Suppressor macrophage (primary cell): ENCODE data around the gene RTL9.

Experiments used
- DNase-seq, 4 experiments: peaks; one replicate each; pipeline ENCODE4 v3.0.0-alpha.2; 2020 to 2022

The RTL9 gene

DNA sequence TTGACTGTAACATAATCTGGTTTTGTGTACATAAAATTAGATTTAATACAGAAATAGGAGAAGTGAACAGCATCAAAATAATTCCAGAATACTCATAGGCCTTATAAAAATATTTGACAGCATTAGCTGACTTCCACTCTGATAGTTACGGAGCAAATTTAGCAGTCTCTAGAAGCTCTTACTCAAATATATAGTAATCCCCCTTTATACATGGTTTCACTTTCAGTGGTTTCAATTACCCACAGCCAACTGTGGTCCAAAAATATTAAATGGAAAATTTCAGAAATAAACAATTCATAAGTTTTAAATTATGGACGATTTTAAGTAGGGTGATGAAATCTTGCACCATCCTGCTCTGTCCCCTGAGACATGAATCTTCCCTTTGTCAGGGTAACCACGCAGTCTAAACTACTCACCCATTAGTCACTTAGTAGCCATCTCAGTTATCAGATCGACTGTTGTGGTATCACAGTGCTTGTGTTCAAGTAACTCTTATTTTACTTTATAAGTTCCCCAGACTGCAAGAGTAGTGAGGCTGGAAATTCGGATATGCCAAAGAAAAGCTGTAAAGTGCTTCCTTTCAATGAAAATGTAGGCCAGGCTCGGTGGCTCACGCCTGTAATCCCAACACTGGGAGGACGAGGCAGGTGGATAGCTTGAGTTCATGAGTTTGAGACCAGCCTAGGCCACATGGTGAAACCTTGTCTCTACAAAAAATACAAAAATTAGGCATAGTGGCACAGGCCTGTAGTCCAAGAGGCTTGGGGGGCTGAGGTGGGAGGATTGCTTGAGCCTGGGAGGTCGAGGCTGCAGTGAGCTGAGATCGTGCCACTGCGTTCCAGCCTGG is 17.2 kb upstream of the RTL9 start:
- DNase-seq = peak in 1 of 4 experiments; percentile 1

DNA sequence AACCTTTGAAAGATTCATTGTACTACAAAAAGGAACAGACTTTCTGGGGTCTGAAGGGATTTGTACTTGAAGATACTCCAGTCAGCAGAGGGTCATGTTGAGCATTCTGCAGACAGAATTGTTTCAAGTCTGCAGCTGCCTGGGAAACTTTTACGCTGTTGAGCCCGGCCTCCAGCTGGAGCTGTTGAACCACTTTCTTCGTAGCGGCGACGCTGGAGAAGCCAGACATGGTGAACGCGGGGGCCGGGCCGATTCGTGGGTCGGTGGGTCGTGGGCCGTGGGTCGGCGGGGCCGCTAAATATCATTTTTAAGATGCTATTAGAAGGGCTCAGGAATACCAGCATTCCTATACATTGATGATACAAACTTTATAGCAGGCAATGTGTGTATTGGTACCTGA is 12.0 kb upstream of the RTL9 start:
- DNase-seq = no peak

GRCh38 chrX:110359273-110359672 is 625 bp downstream of the RTL9 start:
- DNase-seq = no peak

DNA sequence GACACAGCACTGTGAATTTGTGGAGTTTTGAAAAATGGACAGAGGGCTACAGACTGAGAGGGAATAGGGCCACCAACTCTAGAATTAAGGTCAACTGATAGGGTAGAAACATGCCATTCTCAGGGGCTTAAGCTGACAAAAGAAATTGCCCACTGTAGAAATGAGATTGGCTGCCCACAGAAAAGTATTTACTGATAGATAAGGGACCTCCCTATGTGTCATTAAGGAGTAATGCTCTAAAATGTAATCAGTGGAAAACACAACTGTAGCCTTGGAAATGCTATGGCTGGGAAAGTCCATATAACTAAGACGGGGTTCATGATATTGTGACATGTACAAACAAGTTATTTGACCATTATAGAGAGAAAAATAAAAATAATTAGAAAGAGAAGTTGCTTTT is 4.6 kb downstream of the RTL9 start:
- no peak for DNase-seq

DNA sequence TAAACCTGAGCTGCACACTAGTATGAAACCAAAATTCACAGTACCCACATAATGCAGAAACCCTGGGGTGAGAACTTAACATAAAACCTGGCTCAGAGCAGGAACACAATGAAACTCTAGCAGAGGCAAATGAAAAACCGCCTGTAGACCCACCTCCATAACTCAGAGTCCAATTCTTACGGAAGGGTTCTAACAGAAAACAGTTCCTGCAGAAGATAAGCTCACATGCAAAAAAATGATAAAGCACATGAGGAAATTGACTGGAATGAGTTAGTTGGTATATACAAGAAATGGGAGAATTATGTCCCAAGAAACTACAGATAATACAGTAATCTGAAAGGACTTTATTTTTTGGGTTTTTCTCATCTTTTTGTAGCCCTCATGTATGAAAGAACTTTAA is 14.7 kb downstream of the RTL9 start:
- no peak for DNase-seq

DNA sequence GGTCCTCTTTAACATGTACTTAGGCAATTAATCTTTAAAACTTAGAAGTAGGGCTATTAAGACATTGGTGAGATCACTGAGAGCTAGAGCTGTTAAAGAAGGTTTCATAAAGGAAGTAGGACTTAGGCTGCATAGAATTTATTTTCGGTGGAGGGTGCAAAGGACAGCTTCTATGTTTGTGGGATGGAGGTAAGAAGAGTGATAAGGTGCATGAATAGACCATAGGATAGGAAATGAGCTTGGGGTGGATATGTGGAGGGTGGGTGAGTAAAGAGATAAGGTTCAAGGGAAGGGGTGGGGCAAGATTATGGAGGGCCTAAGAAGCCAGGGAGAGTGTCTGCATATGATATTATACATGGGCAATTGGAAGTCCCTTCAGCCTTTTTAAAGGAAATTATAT is 15.9 kb downstream of the RTL9 start:
- no peak for DNase-seq

- DNase-seq = no peak
These were observed 22.6 kb downstream of the RTL9 start for GRCh38 chrX:110381216-110381615.

GRCh38 chrX:110383414-110383813 is 24.8 kb downstream of the RTL9 start:
- DNase-seq = no peak

- no peak for DNase-seq
These were observed 25.8 kb downstream of the RTL9 start for GRCh38 chrX:110384490-110384889.

DNA sequence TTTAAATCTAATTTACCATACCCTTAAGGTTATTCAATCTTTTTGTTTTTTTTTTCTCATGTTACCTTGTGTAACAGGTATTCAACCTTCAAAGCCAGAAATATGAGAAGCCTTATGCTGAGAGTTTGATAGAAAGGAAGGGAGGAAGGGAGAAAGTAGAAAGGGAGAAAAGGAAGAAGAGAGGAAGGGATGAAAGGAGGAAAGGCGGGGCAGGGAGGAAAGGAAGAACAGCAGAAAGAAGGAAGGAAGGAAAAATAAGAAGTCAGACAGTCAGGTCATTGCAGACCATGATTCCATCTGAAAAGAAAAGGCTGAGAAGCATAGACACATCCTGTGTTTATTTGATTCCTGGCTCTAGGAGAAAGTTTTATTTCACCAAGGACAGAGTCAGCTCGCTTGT is 30.9 kb downstream of the RTL9 start:
- no peak for DNase-seq

DNA sequence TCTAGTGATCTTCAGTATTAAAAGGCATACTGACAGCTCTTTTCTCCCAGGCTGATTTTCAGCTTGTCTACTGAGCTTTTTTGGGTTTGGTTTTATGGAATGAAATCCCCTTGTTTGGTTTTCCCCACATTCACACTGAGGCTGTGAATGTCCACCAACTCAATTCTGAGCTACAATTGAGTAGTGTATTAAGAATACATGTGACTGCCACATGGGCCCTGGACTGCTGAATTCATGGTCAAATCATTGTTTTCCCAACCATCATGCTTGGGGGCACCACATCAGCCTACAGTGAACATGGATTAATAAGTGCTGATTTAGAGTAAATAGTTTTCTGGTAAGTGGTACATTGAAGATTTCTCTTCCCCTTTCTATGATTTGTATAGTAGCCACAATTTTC is 32.4 kb downstream of the RTL9 start:
- DNase-seq = no peak

DNA sequence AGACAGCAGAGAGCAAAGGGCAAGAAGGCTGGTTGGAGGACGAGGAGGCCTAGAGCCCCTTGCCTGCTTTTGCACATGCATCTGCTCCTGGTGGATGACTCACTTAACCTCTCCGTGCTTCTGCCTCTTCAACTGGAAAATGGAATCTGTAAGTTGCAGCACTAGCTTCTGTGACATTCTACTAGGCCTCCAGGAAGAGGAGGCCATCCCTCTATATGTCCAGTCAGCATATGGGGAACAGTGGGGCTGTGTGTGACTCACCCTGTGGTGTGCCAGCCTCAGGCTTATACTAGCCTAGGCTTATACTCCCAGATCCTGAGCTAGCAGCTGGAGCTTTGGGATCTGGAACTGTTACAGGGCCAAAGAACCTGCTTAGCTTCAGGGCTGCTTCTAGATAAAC is 36.0 kb downstream of the RTL9 start:
- peak; percentile 43 to 57 (median 55) for DNase-seq

DNA sequence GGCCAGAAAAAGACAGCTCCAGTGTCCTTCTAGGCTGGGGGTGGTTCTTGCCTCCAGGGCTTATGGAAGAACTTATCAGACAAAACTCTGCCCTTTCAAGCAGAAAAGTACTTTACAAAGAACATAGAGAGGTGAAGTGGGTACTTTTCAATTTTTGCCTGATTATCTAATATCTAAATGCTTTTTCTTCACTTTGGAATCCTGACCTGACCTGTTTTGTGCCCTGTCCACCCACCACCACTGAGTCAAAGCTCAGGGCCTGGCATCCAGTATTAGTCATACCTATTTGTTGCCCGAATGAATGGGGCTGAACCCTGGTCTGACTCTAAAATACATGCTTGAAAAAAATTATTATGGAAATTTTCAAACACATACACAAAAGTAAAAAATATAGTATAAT is 37.2 kb downstream of the RTL9 start:
- DNase-seq = no peak

GRCh38 chrX:110396735-110397134 is 38.1 kb downstream of the RTL9 start:
- DNase-seq = no peak

GRCh38 chrX:110397339-110397738 is 38.7 kb downstream of the RTL9 start:
- DNase-seq = no peak

DNA sequence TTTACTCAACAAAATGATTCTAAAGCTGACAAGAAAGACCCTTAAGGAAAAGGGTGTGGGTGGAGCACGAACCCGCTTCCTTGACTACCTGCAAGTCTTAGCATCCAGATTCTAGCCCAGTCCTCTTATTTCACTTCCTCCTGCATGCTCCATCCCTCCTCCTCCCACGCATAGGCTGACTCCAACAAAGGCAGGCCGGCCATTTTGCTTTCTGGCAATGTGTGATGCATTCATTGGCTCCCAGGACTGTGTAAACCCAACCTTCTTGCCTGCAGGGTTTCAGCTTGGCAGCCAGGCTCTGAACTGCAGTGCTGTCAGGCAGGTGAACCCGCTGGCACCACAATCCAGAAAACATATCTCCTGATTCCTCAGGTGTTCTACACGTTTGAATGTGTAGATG is 39.3 kb downstream of the RTL9 start:
- DNase-seq = peak in 2 of 4 experiments; percentile 1 to 2

DNA sequence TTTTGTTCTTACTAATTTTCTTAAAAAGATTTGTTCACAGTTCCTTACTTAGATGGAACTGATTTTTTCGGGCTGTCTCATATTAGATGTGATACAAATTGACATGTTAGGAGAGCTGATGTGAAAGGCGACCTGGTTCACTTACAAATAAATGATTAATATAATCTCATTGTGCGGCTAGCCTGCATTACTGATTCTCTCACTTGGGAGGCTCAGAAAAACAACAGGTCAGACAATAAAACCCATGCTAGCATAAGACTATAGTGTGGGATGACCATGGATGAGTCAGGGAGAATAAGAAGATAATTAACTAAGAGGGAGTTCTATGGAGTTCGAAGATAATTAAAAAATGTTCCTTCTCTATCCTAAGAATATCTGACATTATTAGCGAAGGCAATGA is 40.8 kb downstream of the RTL9 start:
- DNase-seq = no peak

GRCh38 chrX:110399966-110400365 is 41.3 kb downstream of the RTL9 start:
- DNase-seq = no peak

GRCh38 chrX:110401135-110401534 is 42.5 kb downstream of the RTL9 start:
- no peak for DNase-seq

DNA sequence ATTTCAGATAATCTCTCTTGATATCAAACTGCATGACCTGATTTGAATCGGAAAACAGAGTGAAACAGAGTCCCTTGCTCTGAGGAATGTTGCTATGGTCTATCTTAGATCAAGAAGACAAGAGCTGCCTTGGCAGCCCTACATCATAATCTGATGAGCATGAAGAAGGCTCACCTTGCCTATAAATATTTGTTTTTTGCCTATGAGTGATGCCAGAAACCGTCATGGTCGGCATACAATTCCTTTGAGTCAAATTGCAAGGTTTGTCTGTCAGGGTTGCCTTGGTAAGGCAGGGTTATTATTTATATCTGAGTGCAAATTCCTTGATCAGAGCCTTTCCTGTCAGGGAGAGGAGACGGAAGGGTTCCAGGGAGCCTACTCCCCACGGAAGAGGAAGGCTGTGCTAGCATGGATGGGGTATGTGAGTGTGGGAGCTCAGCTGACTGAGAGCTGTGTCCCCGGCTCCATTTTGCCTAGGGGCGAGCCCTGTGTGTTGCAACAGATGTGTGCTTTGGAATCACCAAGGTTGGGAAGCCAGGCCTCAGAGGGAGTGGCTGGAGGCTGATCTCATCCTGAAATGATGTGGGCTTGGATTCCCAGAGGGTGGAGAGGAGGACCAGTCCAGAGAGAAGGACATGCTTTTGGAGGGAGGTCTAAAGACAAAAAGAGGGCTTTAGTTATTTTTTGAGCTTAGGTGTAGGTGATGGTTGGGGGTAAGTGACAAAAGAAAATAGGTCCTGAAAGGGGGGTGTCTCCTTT is 43.6 kb downstream of the RTL9 start:
- no peak for DNase-seq

DNA sequence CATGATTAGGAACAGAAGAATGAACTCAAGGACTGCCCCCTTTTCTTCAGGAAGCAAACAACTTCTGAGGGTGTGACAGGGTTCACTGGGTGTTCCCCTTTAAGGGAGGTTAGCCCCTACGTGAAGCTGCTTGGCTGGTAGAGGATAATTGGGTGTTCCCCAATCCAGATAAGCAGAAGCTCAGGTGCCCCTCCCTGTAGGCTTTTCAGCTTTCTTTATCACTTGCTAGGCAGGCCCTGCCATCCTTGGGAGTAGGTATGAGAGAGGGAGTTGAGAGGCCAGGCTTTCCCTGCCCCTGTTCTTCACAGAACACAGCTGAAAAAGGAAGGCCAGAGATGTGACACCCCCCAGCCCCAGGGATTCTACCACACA is 44.2 kb downstream of the RTL9 start:
- no peak for DNase-seq

DNA sequence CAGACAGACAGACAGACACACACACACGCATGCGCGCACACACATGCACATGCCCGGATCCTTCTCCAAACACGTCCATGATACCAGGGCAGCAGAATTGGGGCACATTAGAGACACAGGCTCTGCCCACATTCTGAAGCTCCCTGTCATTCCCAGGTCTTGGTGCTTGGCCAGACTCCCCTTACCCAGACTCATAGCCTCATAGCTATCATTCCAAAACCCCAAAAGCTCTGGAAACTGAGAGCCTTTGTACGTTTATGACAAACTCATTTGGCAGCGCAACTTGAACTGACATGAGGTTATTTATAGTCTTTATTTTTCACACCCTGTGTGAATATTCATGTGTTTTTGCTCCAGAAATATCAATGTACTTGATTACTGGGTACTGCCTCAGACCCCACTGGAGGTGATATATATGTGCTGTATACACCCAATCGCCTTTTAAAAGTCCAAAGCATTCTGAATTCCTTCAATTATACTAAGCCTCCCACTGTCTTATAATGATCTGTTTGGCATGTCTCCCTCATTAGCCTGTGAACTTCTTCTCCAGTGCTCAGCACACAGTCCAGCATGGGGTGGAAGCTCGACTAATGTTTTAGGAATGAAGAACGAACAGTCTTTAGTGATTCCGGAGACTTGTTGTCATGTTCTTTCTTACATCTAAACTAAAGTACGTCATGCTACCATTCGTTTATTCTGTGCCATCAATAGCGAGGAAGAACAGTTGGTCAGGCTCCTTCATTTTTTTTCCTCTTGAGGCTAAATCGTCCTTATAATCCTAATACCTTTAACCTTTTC is 45.0 kb downstream of the RTL9 start:
- no peak for DNase-seq

DNA sequence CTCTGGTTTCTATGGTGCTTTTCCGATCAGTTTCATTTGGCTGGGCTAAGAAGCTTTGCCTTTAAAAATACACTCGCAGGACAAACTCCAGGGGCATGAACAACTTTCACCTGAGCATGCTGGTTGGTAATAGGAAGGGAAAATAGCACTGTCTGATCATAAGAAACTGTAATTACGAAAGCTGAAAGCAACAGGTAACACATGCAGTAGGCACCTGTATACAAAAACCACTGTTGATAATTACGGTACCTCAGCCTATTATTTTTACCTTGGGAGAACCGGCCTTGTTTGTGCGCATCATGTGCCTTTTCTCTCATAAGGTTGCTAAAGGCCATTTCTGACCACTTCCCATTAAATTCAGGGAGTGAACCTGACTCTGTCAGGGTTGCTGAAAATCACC is 45.7 kb downstream of the RTL9 start:
- DNase-seq = no peak
